ENCODE measurements around the gene GSTM3. TPM values are rescaled to one million over a fixed set of nuclear protein-coding genes. Genes with fewer than 3 reads are reported as not detected.

Gene GSTM3
- total and polyA plus RNA-seq, 2 of the 13 experiments (the other 11 are each of a cell fraction or from before 2014, with no cell fraction given): 127 to 142 TPM

GRCh38 chr1:109773203-109773899 lies 32.5 kb upstream of the GSTM3 start (continued):
- TF ChIP-seq ZNF614 (CRISPR knock-in tag; IDR thresholded peaks at IDR 0.05; ENCODE audit: borderline replicate concordance) (no peak), ZFP62 (CRISPR knock-in tag; IDR thresholded peaks at IDR 0.05) (no peak), SIN3B (IDR thresholded peaks at IDR 0.05; ENCODE audit: low read length) (no peak), ZNF350 (CRISPR knock-in tag; IDR thresholded peaks at IDR 0.05; ENCODE audit: borderline replicate concordance, low read depth) (no peak; the same call in 1 of the 2 replicates), XRCC5 (optimal IDR thresholded peaks at IDR 0.05; ENCODE audit: low read length) (no peak), ZNF552 (CRISPR knock-in tag; IDR thresholded peaks at IDR 0.05; ENCODE audit: borderline replicate concordance) (no peak), ZNF232 (CRISPR knock-in tag; IDR thresholded peaks at IDR 0.05; ENCODE audit: borderline replicate concordance) (0 out of 2 replicates have a peak, but pooled peaks have one; percentile 53), SIN3A (IDR thresholded peaks at IDR 0.05; ENCODE audit: borderline replicate concordance, low read depth, low read length) (no peak), FOXA1 (IDR thresholded peaks at IDR 0.05) (no peak), FOXA1 (CRISPR knock-in tag; IDR thresholded peaks at IDR 0.05) (no peak), TGIF2 (CRISPR knock-in tag; IDR thresholded peaks at IDR 0.05) (no peak), FOSL2 (CRISPR knock-in tag; IDR thresholded peaks at IDR 0.05) (peak; percentile 52), ZNF20 (CRISPR knock-in tag; IDR thresholded peaks at IDR 0.05) (no peak), ZNF589 (CRISPR knock-in tag; conservative IDR thresholded peaks at IDR 0.05) (no peak), MXD4 (CRISPR knock-in tag; IDR thresholded peaks at IDR 0.05) (peak; percentile 69; the same call in 1 of the 2 replicates), TBP (CRISPR knock-in tag; IDR thresholded peaks at IDR 0.05) (no peak), ZNF296 (CRISPR knock-in tag; conservative IDR thresholded peaks at IDR 0.05) (no peak), ZNF687 (CRISPR knock-in tag; IDR thresholded peaks at IDR 0.05) (peak; percentile 69), FOXA3 (CRISPR knock-in tag; IDR thresholded peaks at IDR 0.05) (0 out of 2 replicates have a peak, but pooled peaks have one; percentile 12), YEATS4 (CRISPR knock-in tag; IDR thresholded peaks at IDR 0.05; ENCODE audit: borderline replicate concordance) (no peak), HMG20A (CRISPR knock-in tag; IDR thresholded peaks at IDR 0.05; ENCODE audit: borderline replicate concordance) (no peak)
- TF ChIP-seq, protein P1, sequence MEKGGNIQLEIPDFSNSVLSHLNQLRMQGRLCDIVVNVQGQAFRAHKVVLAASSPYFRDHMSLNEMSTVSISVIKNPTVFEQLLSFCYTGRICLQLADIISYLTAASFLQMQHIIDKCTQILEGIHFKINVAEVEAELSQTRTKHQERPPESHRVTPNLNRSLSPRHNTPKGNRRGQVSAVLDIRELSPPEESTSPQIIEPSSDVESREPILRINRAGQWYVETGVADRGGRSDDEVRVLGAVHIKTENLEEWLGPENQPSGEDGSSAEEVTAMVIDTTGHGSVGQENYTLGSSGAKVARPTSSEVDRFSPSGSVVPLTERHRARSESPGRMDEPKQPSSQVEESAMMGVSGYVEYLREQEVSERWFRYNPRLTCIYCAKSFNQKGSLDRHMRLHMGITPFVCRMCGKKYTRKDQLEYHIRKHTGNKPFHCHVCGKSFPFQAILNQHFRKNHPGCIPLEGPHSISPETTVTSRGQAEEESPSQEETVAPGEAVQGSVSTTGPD (CRISPR knock-in tag; IDR thresholded peaks at IDR 0.05): no peak

Measured in HepG2 (cell line).